Endothelial cell of umbilical vein (primary cell): ENCODE results near the gene MBNL2.

Source experiments
- CTCF ChIP-seq, 2 donors: IDR thresholded peaks; 1 replicate in 1 of 2; 2 replicates in 1 of 2; pipeline ENCODE4 v1.5.1; 2011; ENCODE audit warnings: low read length in 2 of 2, mild to moderate bottlenecking in 2 of 2, moderate library complexity in 2 of 2, control low read depth in 1 of 2, inconsistent platforms in 1 of 2, low read depth in 1 of 2; ENCODE audit not compliant: insufficient read depth in 1 of 2; ENCODE audit errors: extremely low read depth in 1 of 2
- EZH2 ChIP-seq: IDR thresholded peaks from 2 replicates; pipeline ENCODE4 v1.6.1; 2012; ENCODE audit warnings: borderline replicate concordance, low read depth, mild to moderate bottlenecking, moderate library complexity, low read length, inconsistent platforms; ENCODE audit not compliant: severe bottlenecking
- FOS ChIP-seq: IDR thresholded peaks from 2 replicates; pipeline ENCODE4 v1.6.1; 2011; ENCODE audit warnings: mild to moderate bottlenecking, low read length, moderate library complexity, borderline replicate concordance; ENCODE audit not compliant: insufficient read depth
- GATA2 ChIP-seq: IDR thresholded peaks from 2 replicates; pipeline ENCODE4 v1.7.0; 2011; ENCODE audit warnings: low read depth, mild to moderate bottlenecking, moderate library complexity, mixed read lengths, low read length; ENCODE audit not compliant: insufficient read length, insufficient read depth
- JUN ChIP-seq: IDR thresholded peaks from 2 replicates; pipeline ENCODE4 v1.6.1; 2011; ENCODE audit warnings: borderline replicate concordance, low read depth; ENCODE audit not compliant: insufficient read length, insufficient read depth
- MAX ChIP-seq: IDR thresholded peaks from 2 replicates; pipeline ENCODE4 v1.6.1; 2011; ENCODE audit not compliant: insufficient read depth, insufficient read length
- MYC ChIP-seq: IDR thresholded peaks from one replicate; pipeline ENCODE4 v1.6.1; 2011; ENCODE audit warnings: mild to moderate bottlenecking, low read depth, low read length
- POLR2A ChIP-seq: IDR thresholded peaks from 2 replicates; pipeline ENCODE4 v1.6.1; 2012; ENCODE audit warnings: low read depth, mild to moderate bottlenecking, control low read depth, low read length
- POLR2AphosphoS5 ChIP-seq: IDR thresholded peaks from 2 replicates; pipeline ENCODE4 v1.6.1; 2012; ENCODE audit warnings: low read depth, mild to moderate bottlenecking, control low read depth, low read length, moderate library complexity; ENCODE audit not compliant: insufficient read depth

- TF ChIP-seq POLR2AphosphoS5 (no peak), CTCF (IDR thresholded peaks at IDR 0.05; ENCODE audit: extremely low read depth in 1 of 2, insufficient read depth in 1 of 2, low read depth in 1 of 2, low read length in 2 of 2) (no peak), JUN (no peak), EZH2 (no peak), POLR2A (no peak), MYC (no peak), MAX (no peak), GATA2 (no peak), FOS (no peak)
Observed at GRCh38 chr13:97306106-97306505, 84.0 kb downstream of the MBNL2 start.
